ENCODE results near the gene PRSS33. TPM values are rescaled to one million over a fixed set of nuclear protein-coding genes. Genes with fewer than 3 reads are reported as not detected.

The PRSS33 gene
- total RNA-seq, 1 donor from 2014 or later = 2.9 TPM

DNA sequence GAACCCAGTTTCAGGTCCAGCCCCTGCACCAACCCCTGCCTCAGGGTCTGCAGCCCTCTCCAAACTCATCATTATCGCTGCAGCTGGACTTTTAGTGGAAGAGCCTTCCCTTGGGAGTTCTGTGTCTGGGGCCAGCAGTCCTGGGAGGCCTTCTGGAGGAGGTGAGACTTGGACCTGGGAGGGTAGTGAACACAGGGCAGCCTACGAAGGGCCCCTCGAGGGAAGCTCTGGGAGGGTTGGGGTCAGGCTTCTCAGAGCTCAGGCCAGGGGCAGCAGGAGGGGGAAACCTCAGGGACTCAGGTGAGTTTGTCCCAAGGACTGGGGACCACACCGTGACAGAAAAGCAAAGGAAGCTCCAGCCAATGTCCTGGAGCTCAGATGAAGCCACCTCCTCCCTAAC is 46.2 kb downstream of the PRSS33 start:
- no peak for DNase-seq

DNA sequence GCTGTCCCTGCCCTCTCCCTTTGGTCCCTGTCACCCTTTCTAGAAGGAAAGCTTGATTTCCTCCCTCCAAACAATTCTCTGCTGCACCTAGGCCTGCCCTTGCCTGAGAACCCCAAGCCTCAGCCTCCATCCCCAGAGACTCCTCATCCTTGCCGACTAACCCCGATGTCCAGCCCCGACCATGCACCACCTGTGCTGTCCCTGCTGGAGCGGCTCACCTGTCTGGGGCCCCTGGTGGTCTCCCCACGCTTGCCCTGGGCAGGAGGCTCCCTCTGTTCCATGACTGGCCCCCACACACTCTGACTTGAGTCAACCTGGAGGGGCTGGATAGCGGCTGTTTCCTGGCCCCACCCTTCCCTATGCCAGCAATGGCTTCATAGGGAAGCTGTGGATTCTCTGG is 46.9 kb downstream of the PRSS33 start:
- no peak for DNase-seq

DNA sequence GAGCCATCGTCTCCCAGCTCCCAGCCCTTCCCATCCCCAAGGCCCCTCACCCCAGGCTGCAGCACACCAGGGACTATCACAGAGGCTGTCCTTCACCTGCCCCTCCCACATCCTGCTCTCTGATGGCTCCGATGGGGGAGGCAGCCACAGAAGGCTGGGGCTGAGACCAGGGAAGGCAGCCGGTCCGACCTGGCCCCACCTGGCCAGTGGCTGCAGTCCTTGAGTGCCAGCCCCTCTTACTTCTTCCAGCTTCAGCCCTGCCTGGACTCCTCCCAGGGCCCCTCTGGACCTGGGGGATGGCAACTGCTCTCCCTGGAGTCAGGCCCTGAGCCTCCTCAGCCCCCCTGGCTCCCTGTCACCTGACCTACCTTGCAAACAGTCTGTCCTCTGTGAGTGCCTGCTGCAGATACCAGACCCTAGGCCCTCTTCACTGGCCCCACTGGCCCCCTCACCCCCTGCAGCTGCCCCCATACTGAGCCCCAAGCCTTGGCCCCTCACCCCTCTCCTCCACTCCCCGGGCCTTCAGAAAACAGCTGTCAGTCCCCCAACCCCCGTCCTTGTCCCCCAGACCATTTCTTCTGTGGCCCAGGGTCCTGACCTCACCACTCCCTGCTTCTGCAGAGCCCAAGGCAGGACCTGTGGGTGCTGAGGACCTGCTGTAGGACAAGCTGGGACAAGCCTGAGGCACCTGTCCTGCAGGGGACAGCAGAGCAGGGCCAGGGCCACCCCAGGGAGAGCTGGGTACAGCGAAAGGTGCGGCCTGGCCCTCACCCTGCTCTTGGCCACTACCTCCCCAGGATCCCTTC is 47.5 kb downstream of the PRSS33 start:
- no peak for DNase-seq

GRCh38 chr16:2738615-2739014 is 48.7 kb downstream of the PRSS33 start:
- no peak for DNase-seq

DNA sequence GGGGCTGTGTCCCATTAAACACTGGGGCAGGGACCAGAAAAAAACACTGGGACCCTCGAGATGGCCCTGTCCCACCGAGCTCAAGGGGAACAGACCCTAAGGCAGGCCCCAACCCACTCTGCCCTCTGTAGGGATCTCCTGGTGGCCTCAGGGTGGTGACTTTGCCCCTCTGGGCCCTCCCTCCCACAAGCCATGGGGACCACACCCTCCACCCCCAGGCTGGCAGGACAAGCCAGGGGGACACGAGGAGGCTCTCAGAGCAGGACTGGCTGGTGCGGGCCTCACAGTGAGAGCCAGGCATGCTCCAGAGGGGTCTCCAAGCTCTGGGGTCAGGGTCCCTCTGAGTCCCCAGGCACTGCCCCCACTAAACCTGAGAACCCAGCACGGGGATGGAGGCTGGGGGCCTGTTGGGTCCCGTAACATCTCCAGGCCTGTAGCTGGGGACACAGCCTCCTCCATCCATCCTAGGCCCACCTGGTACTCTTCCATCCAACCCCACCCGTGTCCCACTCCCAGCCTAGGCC is 49.4 kb downstream of the PRSS33 start:
- DNase-seq = no peak

DNA sequence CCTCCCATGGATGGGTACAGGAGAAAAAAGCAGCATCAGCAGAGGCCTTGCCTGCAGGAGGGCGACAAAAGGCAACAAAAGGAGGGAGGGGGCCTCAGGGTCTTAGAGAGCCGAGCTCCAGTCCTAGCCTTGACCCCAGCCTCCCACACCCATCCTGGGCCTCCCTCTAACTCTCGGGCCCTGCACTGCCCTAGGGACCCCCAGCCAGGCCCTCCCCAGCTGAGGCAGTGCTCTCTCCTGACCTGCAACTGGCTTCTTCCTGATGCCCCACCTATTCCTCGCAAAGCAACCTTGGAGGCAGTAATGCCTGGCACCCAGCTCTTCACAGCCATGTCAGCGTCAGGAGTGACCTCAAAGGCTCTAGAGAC is 50.1 kb downstream of the PRSS33 start:
- no peak for DNase-seq

DNA sequence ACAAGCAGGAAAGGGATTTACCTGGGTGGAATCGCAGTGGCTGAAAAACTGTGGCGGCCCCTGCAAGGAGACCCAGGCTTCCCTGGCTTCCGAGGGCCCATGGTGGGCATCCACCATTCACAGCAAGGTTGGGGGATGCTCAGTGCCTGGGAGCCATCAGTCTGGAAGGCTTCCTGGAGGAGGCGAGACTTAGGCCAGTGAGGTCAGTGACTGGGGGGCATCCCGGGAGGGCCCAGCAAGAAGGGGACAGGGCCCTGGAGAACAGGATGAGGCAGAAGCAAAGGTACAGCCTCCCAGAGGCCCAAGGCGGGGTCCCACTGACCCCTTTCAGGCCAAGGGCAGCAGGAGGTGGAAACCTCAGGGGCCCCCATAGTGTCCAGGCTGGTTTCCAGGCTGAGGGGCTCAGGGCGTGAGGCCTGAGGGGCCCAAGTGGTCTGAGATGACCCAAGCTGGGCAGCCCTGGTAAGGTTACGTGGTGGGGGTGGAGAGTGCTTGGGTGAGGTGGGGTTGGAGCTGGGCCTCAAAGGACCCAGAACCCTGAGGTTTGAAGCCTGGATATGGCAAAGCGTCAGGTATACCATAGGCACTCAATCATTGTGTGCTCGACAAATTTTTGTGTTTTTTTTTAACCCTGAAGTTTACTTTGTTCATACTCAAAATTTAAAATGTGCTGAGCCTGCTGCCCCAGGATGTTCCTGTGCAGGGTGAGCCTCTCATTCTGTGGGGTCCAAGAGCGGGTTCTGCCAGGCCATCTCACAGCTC is 50.7 kb downstream of the PRSS33 start:
- no peak for DNase-seq

- no peak for DNase-seq
Observed at GRCh38 chr16:2734844-2735515, 52.4 kb downstream of the PRSS33 start.

Small RNA genes lying within 50 kb of the gene (small RNA-seq; reads per million reads assigned to genes)
- not detected for gene SNORA3C (ENCODE audit: low replicate concordance)

Other genes starting within 250 kb of the PRSS33 start
- 24.5 TPM for gene PDPK1, start 249.5 kb downstream of the PRSS33 start, total RNA-seq
- gene KCTD5, start 105.0 kb downstream of the PRSS33 start, total RNA-seq = 28.4 TPM
- gene PRSS27, start 67.3 kb downstream of the PRSS33 start, total RNA-seq = 3.5 TPM
- gene SRRM2, start 34.9 kb downstream of the PRSS33 start, total RNA-seq = 170 TPM
- gene ELOB, start 10.3 kb downstream of the PRSS33 start, total RNA-seq = 155 TPM
- gene PRSS41, start 10.9 kb upstream of the PRSS33 start, total RNA-seq = not detected
- gene PRSS21, start 29.7 kb upstream of the PRSS33 start, total RNA-seq = not detected
- gene ZG16B, start 42.7 kb upstream of the PRSS33 start, total RNA-seq = 1,549 TPM
- 18.2 TPM for gene PRSS22, start 70.6 kb upstream of the PRSS33 start, total RNA-seq
- 37.0 TPM for gene FLYWCH2, start 95.7 kb upstream of the PRSS33 start, total RNA-seq
- 21.6 TPM for gene FLYWCH1, start 124.4 kb upstream of the PRSS33 start, total RNA-seq
- 5.6 TPM for gene KREMEN2, start 176.7 kb upstream of the PRSS33 start, total RNA-seq
- 6.2 TPM for gene PAQR4, start 181.8 kb upstream of the PRSS33 start, total RNA-seq
- gene PKMYT1, start 192.9 kb upstream of the PRSS33 start, total RNA-seq = 12.2 TPM
- not detected for gene CLDN9, start 225.4 kb upstream of the PRSS33 start, total RNA-seq
- gene CLDN6, start 230.6 kb upstream of the PRSS33 start, total RNA-seq = not detected
- 41.3 TPM for gene TNFRSF12A, start 232.8 kb upstream of the PRSS33 start, total RNA-seq
- 13.0 TPM for gene HCFC1R1, start 236.4 kb upstream of the PRSS33 start, total RNA-seq
- gene THOC6, start 236.5 kb upstream of the PRSS33 start, total RNA-seq = 12.6 TPM
- gene BICDL2, start 249.4 kb upstream of the PRSS33 start, total RNA-seq = 15.8 TPM

Data from tongue (tissue), 3 donors.